Measurements from ENCODE around the gene TSPYL4.
A peak's percentile ranks its signal among the peaks of the same experiment; 100 is the strongest.
"Not testable (repeated sequence)": the region's sequence is repeated elsewhere in the genome, so short reads cannot be mapped to it uniquely, and the experiment has no call there.

The TSPYL4 gene

GRCh38 chr6:116253505-116254296 lies at the start of gene TSPYL4:
TSS of gene TSPYL4 (minus strand) at chr6:116254075. CDS start at chr6:116254008, 67 bp downstream.
- no peak within 1 kb of the TSS for H3K4me3 Mint-ChIP-seq
- peak; percentile 97 for ATAC-seq (ENCODE audit: low read depth)
- H3K9me3 Mint-ChIP-seq = no peaks in the 10 kb centered on the region
- no peaks in the 10 kb centered on the region for H3K27me3 Mint-ChIP-seq
- DNase-seq (ENCODE audit: low spot score in 2 of 2) = peak; percentile 82 to 87
- no peak within 1 kb of the TSS for H3K27ac Mint-ChIP-seq
- H3K36me3 Mint-ChIP-seq = no peaks in the 10 kb centered on the region
- H3K4me1 Mint-ChIP-seq = peaks cover 27% of the 10 kb centered on the region

DNA sequence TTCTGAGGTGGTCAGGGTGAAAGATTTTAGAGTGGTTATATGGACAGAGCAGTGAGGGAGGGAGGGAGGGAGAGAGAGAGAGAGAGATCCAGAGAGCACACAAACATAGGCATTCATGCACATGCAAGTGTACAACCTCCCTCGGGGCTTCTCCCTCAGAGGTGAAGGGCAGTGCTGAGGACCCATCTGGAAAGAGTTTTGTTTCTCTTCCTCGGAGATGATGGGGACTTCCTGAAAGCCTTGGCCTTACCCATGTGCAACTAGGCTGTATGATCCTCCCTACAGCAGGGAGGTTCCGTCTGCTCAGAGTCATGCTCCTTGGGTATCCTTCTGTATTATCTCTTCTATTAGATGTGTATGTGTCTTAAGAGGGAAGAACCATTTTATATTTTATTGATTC lies 47.2 kb upstream of the TSPYL4 start:
- H3K36me3 Mint-ChIP-seq = peaks cover 14% of the 10 kb centered on the region
- H3K9me3 Mint-ChIP-seq = peaks cover 4% of the 10 kb centered on the region
- no peaks in the 10 kb centered on the region for H3K27me3 Mint-ChIP-seq
- no peak overlapping the region for H3K27ac Mint-ChIP-seq
- no peak for DNase-seq (ENCODE audit: low spot score in 2 of 2)
- H3K4me3 Mint-ChIP-seq = no peak overlapping the region
- ATAC-seq (ENCODE audit: low read depth) = no peak
- peaks cover 15% of the 10 kb centered on the region for H3K4me1 Mint-ChIP-seq

DNA sequence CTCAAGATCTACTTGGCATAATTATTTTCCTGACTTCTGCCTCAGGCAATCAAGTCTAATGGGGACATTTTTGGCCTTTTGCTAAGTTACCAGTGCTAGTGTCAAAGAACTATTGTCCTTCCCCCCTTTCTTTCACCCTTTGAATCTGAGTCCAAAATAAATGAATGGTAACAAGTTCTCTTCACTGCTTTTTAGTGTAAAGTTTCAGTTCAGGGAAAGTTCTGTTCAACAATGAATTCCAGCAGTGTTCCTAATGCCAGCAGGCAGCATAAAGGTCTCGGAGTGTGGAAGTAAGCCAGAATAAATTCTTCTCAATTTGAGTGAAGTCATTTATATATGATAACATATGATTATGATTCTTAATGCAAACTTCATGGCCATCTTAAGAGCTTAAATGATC lies 46.7 kb upstream of the TSPYL4 start:
- Mint-ChIP-seq H3K27ac (no peak overlapping the region), H3K27me3 (no peaks in the 10 kb centered on the region), H3K4me1 (peaks cover 15% of the 10 kb centered on the region), H3K36me3 (peaks cover 14% of the 10 kb centered on the region), H3K9me3 (peaks cover 4% of the 10 kb centered on the region), H3K4me3 (no peak overlapping the region)
- ATAC-seq (ENCODE audit: low read depth) = no peak
- no peak for DNase-seq (ENCODE audit: low spot score in 2 of 2)

- no peak overlapping the region for H3K27ac Mint-ChIP-seq
- ATAC-seq (ENCODE audit: low read depth) (peak; percentile 50), DNase-seq (ENCODE audit: low spot score in 2 of 2) (no peak)
- no peaks in the 10 kb centered on the region for H3K27me3 Mint-ChIP-seq
- H3K9me3 Mint-ChIP-seq = peaks cover 4% of the 10 kb centered on the region
- peaks cover 14% of the 10 kb centered on the region for H3K36me3 Mint-ChIP-seq
- no peak overlapping the region for H3K4me3 Mint-ChIP-seq
- peaks cover 20% of the 10 kb centered on the region for H3K4me1 Mint-ChIP-seq
Observed at GRCh38 chr6:116298973-116299372, 45.1 kb upstream of the TSPYL4 start.

DNA sequence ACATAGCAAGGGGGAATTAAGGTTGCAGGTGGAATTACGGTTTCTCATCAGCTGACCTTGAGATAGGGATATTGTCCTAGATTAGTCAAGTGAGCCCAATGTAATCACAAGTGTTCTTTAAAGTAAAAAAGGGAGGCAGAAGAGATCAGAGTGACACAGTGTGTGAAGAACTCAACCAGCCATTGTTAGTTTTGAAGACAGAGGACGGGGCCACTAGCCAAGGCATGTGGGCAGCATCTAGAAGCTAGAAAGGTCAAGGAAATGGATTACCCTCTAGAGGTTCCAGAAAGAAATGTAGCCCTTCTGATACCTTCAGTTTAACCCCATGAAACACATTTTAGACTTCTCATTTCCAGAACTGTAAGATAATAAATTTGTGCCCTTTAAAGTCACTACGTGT lies 44.4 kb upstream of the TSPYL4 start:
- Mint-ChIP-seq H3K4me3 (no peak overlapping the region), H3K36me3 (peaks cover 14% of the 10 kb centered on the region), H3K4me1 (peaks cover 18% of the 10 kb centered on the region), H3K9me3 (peaks cover 4% of the 10 kb centered on the region), H3K27me3 (no peaks in the 10 kb centered on the region), H3K27ac (no peak overlapping the region)
- DNase-seq (ENCODE audit: low spot score in 2 of 2) = no peak
- no peak for ATAC-seq (ENCODE audit: low read depth)

DNA sequence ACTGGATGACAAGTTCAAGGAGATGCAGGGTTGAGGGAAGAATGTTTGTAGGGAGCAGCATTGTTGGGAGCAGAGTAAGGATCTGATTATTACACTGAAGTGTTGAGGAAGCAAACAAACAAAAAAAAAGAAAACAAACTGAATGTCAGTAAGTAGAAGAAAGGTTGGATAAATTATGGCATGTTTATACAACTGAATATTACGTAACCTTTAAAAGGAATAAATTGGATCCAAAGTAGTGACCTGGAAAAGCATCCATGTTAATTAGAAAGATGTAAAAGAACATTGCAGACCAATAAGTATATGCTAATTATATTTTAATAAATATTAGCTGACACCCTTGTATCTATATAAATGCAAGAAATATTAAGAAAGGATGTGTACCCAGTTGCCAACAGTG lies 38.7 kb upstream of the TSPYL4 start:
- no peak for DNase-seq (ENCODE audit: low spot score in 2 of 2)
- H3K27ac Mint-ChIP-seq = no peak overlapping the region
- H3K36me3 Mint-ChIP-seq = no peaks in the 10 kb centered on the region
- H3K4me1 Mint-ChIP-seq = peaks cover 13% of the 10 kb centered on the region
- H3K27me3 Mint-ChIP-seq = no peaks in the 10 kb centered on the region
- H3K9me3 Mint-ChIP-seq = no peaks in the 10 kb centered on the region
- ATAC-seq (ENCODE audit: low read depth) = no peak
- no peak overlapping the region for H3K4me3 Mint-ChIP-seq

- H3K4me1 Mint-ChIP-seq = peaks cover 12% of the 10 kb centered on the region
- H3K36me3 Mint-ChIP-seq = no peaks in the 10 kb centered on the region
- no peak for ATAC-seq (ENCODE audit: low read depth)
- H3K27me3 Mint-ChIP-seq = no peaks in the 10 kb centered on the region
- no peak overlapping the region for H3K4me3 Mint-ChIP-seq
- H3K27ac Mint-ChIP-seq = no peak overlapping the region
- DNase-seq (ENCODE audit: low spot score in 2 of 2) = no peak
- H3K9me3 Mint-ChIP-seq = no peaks in the 10 kb centered on the region
Observed at GRCh38 chr6:116291701-116292396, 38.0 kb upstream of the TSPYL4 start.

- Mint-ChIP-seq H3K27ac (no peak overlapping the region), H3K4me1 (peaks cover 7% of the 10 kb centered on the region), H3K27me3 (no peaks in the 10 kb centered on the region), H3K4me3 (no peak overlapping the region), H3K9me3 (no peaks in the 10 kb centered on the region), H3K36me3 (no peaks in the 10 kb centered on the region)
- no peak for DNase-seq (ENCODE audit: low spot score in 2 of 2)
- no peak for ATAC-seq (ENCODE audit: low read depth)
Observed at GRCh38 chr6:116290799-116291198, 36.9 kb upstream of the TSPYL4 start.

GRCh38 chr6:116289876-116290275 lies 36.0 kb upstream of the TSPYL4 start:
- Mint-ChIP-seq H3K4me3 (no peak overlapping the region), H3K36me3 (no peaks in the 10 kb centered on the region), H3K27me3 (no peaks in the 10 kb centered on the region), H3K27ac (no peak overlapping the region), H3K4me1 (peaks cover 5% of the 10 kb centered on the region), H3K9me3 (no peaks in the 10 kb centered on the region)
- ATAC-seq (ENCODE audit: low read depth) (no peak), DNase-seq (ENCODE audit: low spot score in 2 of 2) (no peak)

GRCh38 chr6:116287689-116288282 lies 33.9 kb upstream of the TSPYL4 start:
- Mint-ChIP-seq H3K36me3 (no peaks in the 10 kb centered on the region), H3K27me3 (no peaks in the 10 kb centered on the region), H3K4me1 (peaks cover 6% of the 10 kb centered on the region), H3K9me3 (no peaks in the 10 kb centered on the region), H3K4me3 (no peak overlapping the region), H3K27ac (no peak overlapping the region)
- DNase-seq (ENCODE audit: low spot score in 2 of 2) (peak in 1 of 2 donors; percentile 37), ATAC-seq (ENCODE audit: low read depth) (peak; percentile 70)

GRCh38 chr6:116286773-116287358 lies 33.0 kb upstream of the TSPYL4 start:
- Mint-ChIP-seq H3K27ac (no peak overlapping the region), H3K36me3 (no peaks in the 10 kb centered on the region), H3K27me3 (no peaks in the 10 kb centered on the region), H3K9me3 (no peaks in the 10 kb centered on the region), H3K4me3 (no peak overlapping the region), H3K4me1 (peaks cover 8% of the 10 kb centered on the region)
- DNase-seq (ENCODE audit: low spot score in 2 of 2) (no peak), ATAC-seq (ENCODE audit: low read depth) (no peak)

- ATAC-seq (ENCODE audit: low read depth); H3K9me3 Mint-ChIP-seq; DNase-seq (ENCODE audit: low spot score in 2 of 2); H3K4me3 Mint-ChIP-seq; H3K36me3 Mint-ChIP-seq; H3K27ac Mint-ChIP-seq; H3K27me3 Mint-ChIP-seq: not testable (repeated sequence)
- H3K4me1 Mint-ChIP-seq = peaks cover 15% of the 10 kb centered on the region
Observed at GRCh38 chr6:116284984-116285383, 31.1 kb upstream of the TSPYL4 start.

DNA sequence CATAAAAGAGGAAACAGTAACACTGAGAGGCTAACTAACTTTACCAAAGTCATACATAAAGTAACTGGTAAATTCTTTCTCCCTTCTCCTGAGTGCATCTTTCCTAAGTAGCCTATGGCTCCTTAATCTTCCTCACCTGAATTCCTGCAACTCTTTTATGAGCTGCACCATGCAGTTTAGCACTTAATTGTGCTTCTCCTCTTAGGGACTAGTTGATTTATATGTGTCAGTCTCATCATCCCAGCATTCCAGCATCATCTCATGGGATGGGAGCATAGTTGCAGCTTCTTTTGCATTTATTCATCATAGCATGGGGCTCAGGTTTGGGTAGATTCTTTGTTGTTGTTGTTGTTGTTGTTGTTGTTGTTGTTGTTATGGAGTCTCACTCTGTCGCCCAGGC lies 29.3 kb upstream of the TSPYL4 start:
- H3K36me3 Mint-ChIP-seq = peaks cover 6% of the 10 kb centered on the region
- no peak overlapping the region for H3K4me3 Mint-ChIP-seq
- ATAC-seq (ENCODE audit: low read depth) = no peak
- no peaks in the 10 kb centered on the region for H3K9me3 Mint-ChIP-seq
- DNase-seq (ENCODE audit: low spot score in 2 of 2) = no peak
- no peak overlapping the region for H3K27ac Mint-ChIP-seq
- peaks cover 21% of the 10 kb centered on the region for H3K4me1 Mint-ChIP-seq
- H3K27me3 Mint-ChIP-seq = no peaks in the 10 kb centered on the region

- Mint-ChIP-seq H3K9me3 (no peaks in the 10 kb centered on the region), H3K36me3 (peaks cover 8% of the 10 kb centered on the region), H3K4me1 (peaks cover 25% of the 10 kb centered on the region), H3K27me3 (no peaks in the 10 kb centered on the region), H3K4me3 (no peak overlapping the region), H3K27ac (no peak overlapping the region)
- no peak for DNase-seq (ENCODE audit: low spot score in 2 of 2)
- no peak for ATAC-seq (ENCODE audit: low read depth)
Observed at GRCh38 chr6:116282698-116283097, 28.8 kb upstream of the TSPYL4 start.
